ENCODE measurements around the gene ITGAL. TPM values are rescaled to one million over a fixed set of nuclear protein-coding genes. Genes with fewer than 3 reads are reported as not detected.
A peak's percentile ranks its signal among the peaks of the same experiment; 100 is the strongest.

Gene ITGAL
- polyA plus RNA-seq, 1 donor (not counting 4 experiments of a cell fraction or from before 2014, with no cell fraction given), result not detected

DNA sequence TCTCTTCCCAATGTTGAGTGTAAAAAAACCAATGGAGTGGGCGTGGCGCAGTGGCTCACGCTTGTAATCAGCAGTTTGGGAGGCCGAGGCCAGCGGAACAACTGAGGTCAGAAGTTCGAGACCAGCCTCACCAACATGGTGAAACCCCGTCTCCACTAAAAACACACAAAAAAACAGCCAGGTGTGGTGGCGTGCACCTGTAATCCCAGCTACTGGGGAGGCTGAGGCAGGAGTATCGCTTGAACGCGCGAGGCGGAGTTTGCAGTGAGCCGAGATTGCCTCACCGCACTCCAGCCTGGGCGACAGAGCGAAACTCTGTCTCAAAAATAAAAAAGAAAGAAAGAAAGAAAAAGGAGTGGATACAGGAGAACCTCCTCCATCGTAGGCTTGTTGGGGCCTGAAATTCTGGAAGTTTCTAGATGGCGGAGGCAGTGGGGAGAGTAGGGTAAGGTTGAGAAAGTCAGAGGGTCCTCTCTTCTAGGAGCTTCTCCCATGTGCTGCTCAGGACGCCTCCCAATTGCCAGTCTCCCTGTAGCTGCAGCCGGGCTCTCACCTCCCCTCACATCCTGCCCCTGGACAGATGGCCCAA is 86.3 kb downstream of the ITGAL start:
- peak overlapping the region; percentile 85 for H3K4me2 ChIP-seq (ENCODE audit: control insufficient read depth, extremely low read depth, insufficient read depth, low read depth, low read length)
- no peaks in the 10 kb centered on the region for H3K9me1 ChIP-seq (ENCODE audit: control insufficient read depth, extremely low read depth, insufficient read depth, low read length)
- H4K20me1 ChIP-seq (ENCODE audit: control insufficient read depth, extremely low read depth, insufficient read depth, low read length), result no peaks in the 10 kb centered on the region
- H3K27me3 ChIP-seq (ENCODE audit: control insufficient read depth, extremely low read depth, insufficient read depth, low read length), result no peaks in the 10 kb centered on the region
- peak overlapping the region in 1 of 3 experiments; percentile 48 for H3K4me3 ChIP-seq (ENCODE audit: control insufficient read depth in 2 of 3, extremely low read depth in 1 of 3, insufficient read depth in 2 of 3, low read depth in 1 of 3, low read length in 3 of 3)
- TF ChIP-seq EZH2 (IDR thresholded peaks at IDR 0.05; ENCODE audit: low read length), result no peak
- TF ChIP-seq, protein P1, sequence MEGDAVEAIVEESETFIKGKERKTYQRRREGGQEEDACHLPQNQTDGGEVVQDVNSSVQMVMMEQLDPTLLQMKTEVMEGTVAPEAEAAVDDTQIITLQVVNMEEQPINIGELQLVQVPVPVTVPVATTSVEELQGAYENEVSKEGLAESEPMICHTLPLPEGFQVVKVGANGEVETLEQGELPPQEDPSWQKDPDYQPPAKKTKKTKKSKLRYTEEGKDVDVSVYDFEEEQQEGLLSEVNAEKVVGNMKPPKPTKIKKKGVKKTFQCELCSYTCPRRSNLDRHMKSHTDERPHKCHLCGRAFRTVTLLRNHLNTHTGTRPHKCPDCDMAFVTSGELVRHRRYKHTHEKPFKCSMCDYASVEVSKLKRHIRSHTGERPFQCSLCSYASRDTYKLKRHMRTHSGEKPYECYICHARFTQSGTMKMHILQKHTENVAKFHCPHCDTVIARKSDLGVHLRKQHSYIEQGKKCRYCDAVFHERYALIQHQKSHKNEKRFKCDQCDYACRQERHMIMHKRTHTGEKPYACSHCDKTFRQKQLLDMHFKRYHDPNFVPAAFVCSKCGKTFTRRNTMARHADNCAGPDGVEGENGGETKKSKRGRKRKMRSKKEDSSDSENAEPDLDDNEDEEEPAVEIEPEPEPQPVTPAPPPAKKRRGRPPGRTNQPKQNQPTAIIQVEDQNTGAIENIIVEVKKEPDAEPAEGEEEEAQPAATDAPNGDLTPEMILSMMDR (optimal IDR thresholded peaks at IDR 0.05 in 1 of 3, IDR thresholded peaks at IDR 0.05 in 1 of 3, conservative IDR thresholded peaks at IDR 0.05 in 1 of 3; ENCODE audit: extremely low read depth in 1 of 3, insufficient read depth in 2 of 3, low read length in 3 of 3), result no peak
- no peaks in the 10 kb centered on the region for H3K9me3 ChIP-seq (ENCODE audit: control insufficient read depth, low read depth, low read length)
- H3K36me3 ChIP-seq (ENCODE audit: control insufficient read depth in 2 of 2, extremely low read depth in 1 of 2, insufficient read depth in 2 of 2, low read length in 2 of 2), result peaks cover 0 to 8% of the 10 kb centered on the region in 2 experiments
- FAIRE-seq (no peak), DNase-seq (ENCODE audit: low read depth, low spot score) (no peak)
- peak overlapping the region; percentile 91 for H3K9ac ChIP-seq (ENCODE audit: control insufficient read depth, extremely low read depth, insufficient read depth, low read length)
- H3K4me1 ChIP-seq (ENCODE audit: control insufficient read depth, extremely low read depth, insufficient read depth, low read length), result peaks cover 11% of the 10 kb centered on the region
- H3K27ac ChIP-seq (ENCODE audit: control insufficient read depth, insufficient read depth, low read length), result peak overlapping the region; percentile 84
- peak overlapping the region; percentile 90 for H2AFZ ChIP-seq (ENCODE audit: control insufficient read depth, low read length)
- dilution Hi-C loops (cut with MboI; ENCODE audit: extremely low pct_ligation_motif_present, low sequenced_read_pairs), result no loop called here
- peaks cover 18% of the 10 kb centered on the region for H3K79me2 ChIP-seq (ENCODE audit: control insufficient read depth, insufficient read depth, low read length)

DNA sequence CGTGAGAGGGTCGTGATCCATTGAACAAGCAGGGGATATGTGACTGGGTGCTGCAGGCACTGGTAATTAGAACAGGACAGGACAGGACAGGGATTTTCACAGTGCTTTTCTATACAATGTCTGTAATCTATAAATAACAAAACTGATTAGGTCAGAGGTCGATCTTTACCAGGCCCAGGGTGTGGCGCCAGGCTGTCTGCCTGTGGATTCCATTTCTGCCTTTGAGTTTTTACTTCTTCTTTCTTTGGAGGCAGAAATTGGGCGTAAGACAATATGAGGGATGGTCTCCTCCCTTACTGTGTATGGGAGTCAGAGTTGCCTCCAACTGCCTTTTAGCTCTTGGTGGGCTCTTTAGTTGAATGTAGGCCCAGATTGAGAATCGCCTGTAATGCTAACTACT is 87.1 kb downstream of the ITGAL start:
- no peaks in the 10 kb centered on the region for H3K27me3 ChIP-seq (ENCODE audit: control insufficient read depth, extremely low read depth, insufficient read depth, low read length)
- H4K20me1 ChIP-seq (ENCODE audit: control insufficient read depth, extremely low read depth, insufficient read depth, low read length), result no peaks in the 10 kb centered on the region
- no peak overlapping the region for H2AFZ ChIP-seq (ENCODE audit: control insufficient read depth, low read length)
- H3K9ac ChIP-seq (ENCODE audit: control insufficient read depth, extremely low read depth, insufficient read depth, low read length), result no peak overlapping the region
- FAIRE-seq, result no peak
- no peak overlapping the region for H3K27ac ChIP-seq (ENCODE audit: control insufficient read depth, insufficient read depth, low read length)
- TF ChIP-seq, protein P1 (optimal IDR thresholded peaks at IDR 0.05 in 1 of 3, IDR thresholded peaks at IDR 0.05 in 1 of 3, conservative IDR thresholded peaks at IDR 0.05 in 1 of 3; ENCODE audit: extremely low read depth in 1 of 3, insufficient read depth in 2 of 3, low read length in 3 of 3), result no peak
- TF ChIP-seq EZH2 (IDR thresholded peaks at IDR 0.05; ENCODE audit: low read length), result no peak
- no peak for DNase-seq (ENCODE audit: low read depth, low spot score)
- peaks cover 18% of the 10 kb centered on the region for H3K79me2 ChIP-seq (ENCODE audit: control insufficient read depth, insufficient read depth, low read length)
- no peaks in the 10 kb centered on the region for H3K9me1 ChIP-seq (ENCODE audit: control insufficient read depth, extremely low read depth, insufficient read depth, low read length)
- no peak overlapping the region for H3K4me3 ChIP-seq (ENCODE audit: control insufficient read depth in 2 of 3, extremely low read depth in 1 of 3, insufficient read depth in 2 of 3, low read depth in 1 of 3, low read length in 3 of 3)
- dilution Hi-C loops (cut with MboI; ENCODE audit: extremely low pct_ligation_motif_present, low sequenced_read_pairs), result no loop called here
- peaks cover 11% of the 10 kb centered on the region for H3K4me1 ChIP-seq (ENCODE audit: control insufficient read depth, extremely low read depth, insufficient read depth, low read length)
- no peak overlapping the region for H3K4me2 ChIP-seq (ENCODE audit: control insufficient read depth, extremely low read depth, insufficient read depth, low read depth, low read length)
- no peaks in the 10 kb centered on the region for H3K9me3 ChIP-seq (ENCODE audit: control insufficient read depth, low read depth, low read length)
- H3K36me3 ChIP-seq (ENCODE audit: control insufficient read depth in 2 of 2, extremely low read depth in 1 of 2, insufficient read depth in 2 of 2, low read length in 2 of 2), result peaks cover 0 to 8% of the 10 kb centered on the region in 2 experiments

Data from keratinocyte (primary cell).